Measurements from ENCODE around the gene SMYD3.
"Not testable (repeated sequence)": the region's sequence is repeated elsewhere in the genome, so short reads cannot be mapped to it uniquely, and the experiment has no call there.

The SMYD3 gene

GRCh38 chr1:245971076-245971710 lies 535.9 kb downstream of the SMYD3 start:
- DNase-seq, result not testable (repeated sequence)

- no peak for DNase-seq
Measured at GRCh38 chr1:245969283-245969682, 537.8 kb downstream of the SMYD3 start.

- no peak for DNase-seq
Measured at GRCh38 chr1:245968775-245969174, 538.3 kb downstream of the SMYD3 start.

DNA sequence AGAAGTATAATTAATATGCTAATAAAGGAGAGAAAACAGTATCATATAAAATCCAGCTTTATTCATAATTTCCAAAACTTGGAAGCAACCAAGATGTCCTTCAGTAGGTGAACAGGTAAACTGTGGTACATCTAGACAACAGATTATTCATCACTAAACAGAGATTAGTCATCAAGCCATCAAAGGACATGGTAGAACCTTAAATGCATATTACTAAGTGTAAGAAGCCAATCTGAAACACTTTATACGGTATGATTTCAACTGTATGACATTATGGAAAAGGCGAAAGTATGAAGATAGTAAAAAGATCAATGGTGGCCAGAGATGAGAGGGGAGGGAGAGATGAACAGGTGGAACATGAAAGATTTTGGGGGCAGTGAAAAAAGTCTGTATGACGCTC lies 541.7 kb downstream of the SMYD3 start:
- no peak for DNase-seq

DNA sequence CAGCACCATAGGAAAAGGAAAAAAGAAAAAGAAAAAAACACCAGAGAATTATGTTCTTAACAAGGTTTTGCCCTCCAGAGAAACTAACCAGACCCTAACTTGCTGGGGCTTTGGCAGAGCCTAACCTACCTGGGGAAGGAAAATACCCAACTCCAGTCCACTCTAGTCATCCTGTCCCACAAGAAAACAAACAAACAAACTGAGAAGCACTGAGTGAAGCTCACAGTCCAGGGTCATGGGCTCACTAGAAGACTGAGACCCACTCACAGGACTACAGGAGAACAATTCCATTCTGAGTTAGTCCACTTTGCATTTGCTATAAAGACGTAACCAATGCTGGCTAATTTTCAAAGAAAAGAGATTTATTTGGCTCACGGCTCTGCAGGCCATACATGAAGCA lies 543.4 kb downstream of the SMYD3 start:
- DNase-seq, result no peak

GRCh38 chr1:245962453-245962852 lies 544.6 kb downstream of the SMYD3 start:
- DNase-seq, result no peak

DNA sequence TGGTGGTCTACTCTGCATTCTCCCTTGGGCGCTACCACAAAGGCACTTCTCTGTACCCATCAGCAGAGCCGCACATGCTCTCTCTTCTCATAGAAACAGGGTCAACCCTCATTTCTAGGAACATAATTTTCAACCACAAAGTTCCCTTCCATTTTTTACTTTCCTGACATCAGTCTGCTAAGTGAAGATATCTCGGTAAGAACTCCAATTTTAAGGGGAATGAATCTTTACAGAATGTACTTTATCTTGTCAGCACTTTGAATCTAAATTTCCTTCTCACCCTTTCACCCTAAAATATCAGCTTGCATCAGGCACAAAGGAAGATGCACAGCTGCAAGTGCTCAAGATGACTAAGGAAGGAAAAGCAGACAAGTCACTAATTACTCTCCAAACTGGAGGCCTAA lies 545.9 kb downstream of the SMYD3 start:
- DNase-seq, result no peak

GRCh38 chr1:245960171-245960570 lies 546.9 kb downstream of the SMYD3 start:
- DNase-seq, result no peak

DNA sequence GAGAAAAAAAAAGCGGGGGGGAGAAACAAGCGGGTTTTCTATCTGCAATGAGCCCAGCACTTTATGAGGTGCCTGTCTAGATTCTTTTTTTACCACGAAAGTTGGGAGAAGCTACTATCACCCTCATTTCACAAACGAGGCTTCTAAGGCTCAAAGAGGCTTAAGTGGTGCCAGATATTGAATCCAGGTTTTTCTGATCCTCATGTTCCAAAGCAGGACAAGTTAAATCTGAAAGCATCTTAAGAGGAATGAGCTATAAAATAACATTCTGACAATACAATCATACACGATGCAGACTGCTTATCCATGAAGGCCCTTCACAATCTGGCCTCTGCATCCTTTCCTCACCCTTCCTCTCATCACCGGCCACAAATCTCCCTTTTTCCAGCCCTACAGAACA lies 549.1 kb downstream of the SMYD3 start:
- no peak for DNase-seq

GRCh38 chr1:245957427-245957826 lies 549.7 kb downstream of the SMYD3 start:
- DNase-seq, result no peak

DNA sequence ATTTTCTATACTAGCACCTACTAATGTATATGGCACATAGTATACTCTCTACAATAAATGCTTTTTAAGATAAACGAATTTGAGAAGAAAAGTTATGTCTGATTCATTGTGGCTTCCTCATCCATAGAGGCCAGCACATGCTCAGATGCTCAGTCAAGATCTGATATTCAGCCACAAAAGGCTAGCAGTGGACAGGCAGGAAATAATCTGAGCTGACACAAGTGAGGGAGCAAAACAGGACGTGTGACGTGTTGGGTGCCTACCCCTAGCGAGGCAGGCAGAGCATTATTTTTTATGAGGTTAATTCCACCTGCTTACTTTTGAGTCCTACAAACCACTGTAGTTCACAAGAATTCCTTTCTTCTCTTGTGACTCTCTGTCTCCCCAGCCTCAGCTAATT lies 550.9 kb downstream of the SMYD3 start:
- DNase-seq, result peak; percentile 73

- peak; percentile 63 for DNase-seq
Measured at GRCh38 chr1:245953876-245954660, 553.0 kb downstream of the SMYD3 start.

GRCh38 chr1:245952383-245953026 lies 554.6 kb downstream of the SMYD3 start:
- no peak for DNase-seq

GRCh38 chr1:245948786-245949185 lies 558.3 kb downstream of the SMYD3 start:
- DNase-seq, result no peak

GRCh38 chr1:245946905-245947304 lies 560.2 kb downstream of the SMYD3 start:
- DNase-seq, result no peak

GRCh38 chr1:245945136-245945535 lies 561.9 kb downstream of the SMYD3 start:
- not testable (repeated sequence) for DNase-seq

- DNase-seq, result no peak
Measured at GRCh38 chr1:245942856-245943255, 564.2 kb downstream of the SMYD3 start.

DNA sequence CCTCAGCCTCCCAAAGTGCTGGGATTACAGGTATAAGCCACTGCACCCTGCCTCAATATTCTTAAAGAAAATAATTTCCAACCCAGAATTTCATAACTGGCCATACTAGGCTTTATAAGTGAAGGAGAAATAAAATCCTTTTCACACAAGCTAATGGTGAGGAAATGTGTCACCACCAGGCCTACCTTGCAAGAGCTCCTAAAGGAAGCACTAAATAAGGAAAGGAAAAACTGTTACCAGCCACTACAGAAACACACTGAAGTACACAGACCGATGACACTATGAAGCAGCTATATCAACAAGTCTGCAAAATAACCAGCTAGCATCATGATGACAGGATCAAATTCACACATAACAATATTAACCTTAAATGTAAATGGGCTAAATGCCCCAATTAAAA lies 565.3 kb downstream of the SMYD3 start:
- not testable (repeated sequence) for DNase-seq

- DNase-seq, result no peak
Measured at GRCh38 chr1:245939756-245940345, 567.2 kb downstream of the SMYD3 start.

DNA sequence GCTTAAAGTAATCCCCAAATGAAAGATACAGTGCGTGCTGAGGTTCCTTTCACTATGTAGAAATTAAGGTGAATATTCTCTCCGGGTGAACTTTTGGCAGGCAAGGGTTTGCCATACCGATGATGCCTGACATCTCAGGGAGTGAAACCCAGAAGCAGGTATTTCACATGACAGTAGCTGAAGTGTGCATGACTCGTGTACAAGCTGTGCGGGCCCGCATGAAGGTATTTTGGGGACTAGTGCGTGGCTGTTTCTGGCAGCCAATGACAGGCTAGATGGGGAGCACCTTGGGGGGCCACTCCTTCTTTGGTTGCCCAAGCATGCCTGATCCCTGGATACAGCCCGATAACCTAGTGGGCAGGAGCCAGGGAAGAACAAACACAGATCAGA lies 569.0 kb downstream of the SMYD3 start:
- no peak for DNase-seq

GRCh38 chr1:245937316-245938045 lies 569.6 kb downstream of the SMYD3 start:
- DNase-seq, result no peak

DNA sequence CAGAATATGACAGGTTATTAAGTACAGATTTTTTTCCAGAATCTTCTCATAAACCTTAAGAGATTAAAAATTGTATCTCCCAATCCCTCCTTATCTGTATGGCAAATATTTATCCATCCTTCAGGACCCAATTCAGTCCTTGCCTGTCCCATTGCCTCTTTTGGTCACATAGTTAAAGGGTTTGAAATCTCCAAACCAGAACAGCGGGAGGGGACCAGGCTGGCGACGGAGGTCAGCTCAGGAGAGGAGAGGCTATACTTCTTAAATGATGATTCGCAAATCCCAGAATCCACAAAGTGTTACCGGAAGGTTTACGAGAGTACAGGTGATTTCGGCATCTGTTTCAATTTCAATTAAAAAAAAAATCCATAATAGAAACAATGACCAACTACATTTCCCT lies 572.7 kb downstream of the SMYD3 start:
- DNase-seq, result no peak

- DNase-seq, result no peak
Measured at GRCh38 chr1:245933431-245934045, 573.5 kb downstream of the SMYD3 start.
